Neutrophil (primary cell): ENCODE results near the gene FAM186B.

ENCODE experiments used
- H3K27ac ChIP-seq: fragments of 200-600 bp; sonication (generic); 2 replicates; pipeline ENCODE4 v1.5.1; 2016; ENCODE audit warnings: mild to moderate bottlenecking, moderate library complexity
- H3K27me3 ChIP-seq: fragments of 200-600 bp; sonication (generic); 2 replicates; pipeline ENCODE4 v1.6.0; 2016; ENCODE audit warnings: mild to moderate bottlenecking
- H3K36me3 ChIP-seq: fragments of 200-600 bp; sonication (generic); 2 replicates; pipeline ENCODE4 v1.5.1; 2017
- H3K4me1 ChIP-seq, 2 experiments: fragments of 200-600 bp in 1 of 2; sonication (generic) in 1 of 2; 1 replicate in 1 of 2; 2 replicates in 1 of 2; pipeline versions ENCODE4 v1.5.1 to v1.6.1; 2013 to 2016; ENCODE audit warnings: low read depth in 1 of 2, low read length in 1 of 2, mild to moderate bottlenecking in 1 of 2, moderate library complexity in 1 of 2; ENCODE audit not compliant: control insufficient read depth in 1 of 2, insufficient read depth in 1 of 2
- H3K4me3 ChIP-seq, 2 experiments: fragments of 200-600 bp in 1 of 2; sonication (generic) in 1 of 2; 1 replicate in 1 of 2; 2 replicates in 1 of 2; pipeline ENCODE4 v1.5.1; 2013 to 2016; ENCODE audit warnings: low read depth in 1 of 2, low read length in 1 of 2, mild to moderate bottlenecking in 1 of 2, moderate library complexity in 1 of 2
- H3K9me3 ChIP-seq: fragments of 200-600 bp; sonication (generic); 2 replicates; pipeline ENCODE4 v1.5.1; 2016
- CTCF ChIP-seq: fragments of 200-600 bp; sonication (generic); IDR thresholded peaks from 2 replicates; pipeline ENCODE4 v1.5.1; 2016; ENCODE audit warnings: antibody characterized with exemption

The FAM186B gene

GRCh38 chr12:49644620-49644994 is 39.2 kb upstream of the FAM186B start:
- peak; percentile 81 for TF ChIP-seq CTCF
- peaks cover 4 to 6% of the 10 kb centered on the region in 2 experiments for H3K4me1 ChIP-seq
- H3K27ac ChIP-seq, result no peak overlapping the region
- H3K36me3 ChIP-seq, result peaks cover 35% of the 10 kb centered on the region
- H3K4me3 ChIP-seq, result no peak overlapping the region
- H3K27me3 ChIP-seq, result no peaks in the 10 kb centered on the region
- no peaks in the 10 kb centered on the region for H3K9me3 ChIP-seq

- peaks cover 4 to 6% of the 10 kb centered on the region in 2 experiments for H3K4me1 ChIP-seq
- no peak overlapping the region for H3K4me3 ChIP-seq
- peaks cover 30% of the 10 kb centered on the region for H3K36me3 ChIP-seq
- no peak for TF ChIP-seq CTCF
- H3K27me3 ChIP-seq, result no peaks in the 10 kb centered on the region
- H3K27ac ChIP-seq, result no peak overlapping the region
- no peaks in the 10 kb centered on the region for H3K9me3 ChIP-seq
Measured at GRCh38 chr12:49643961-49644619, 38.7 kb upstream of the FAM186B start.

GRCh38 chr12:49643135-49643534 is 37.7 kb upstream of the FAM186B start:
- Histone ChIP-seq H3K36me3 (peaks cover 20% of the 10 kb centered on the region), H3K4me1 (peaks cover 4 to 6% of the 10 kb centered on the region in 2 experiments), H3K27ac (no peak overlapping the region), H3K4me3 (no peak overlapping the region), H3K27me3 (no peaks in the 10 kb centered on the region), H3K9me3 (no peaks in the 10 kb centered on the region)
- TF ChIP-seq CTCF, result no peak

GRCh38 chr12:49642370-49642802 is 36.9 kb upstream of the FAM186B start:
- no peak overlapping the region for H3K27ac ChIP-seq
- H3K36me3 ChIP-seq, result peaks cover 16% of the 10 kb centered on the region
- H3K4me3 ChIP-seq, result no peak overlapping the region
- H3K4me1 ChIP-seq, result peaks cover 4 to 6% of the 10 kb centered on the region in 2 experiments
- no peaks in the 10 kb centered on the region for H3K9me3 ChIP-seq
- no peak for TF ChIP-seq CTCF
- no peaks in the 10 kb centered on the region for H3K27me3 ChIP-seq

GRCh38 chr12:49641748-49642369 is 36.4 kb upstream of the FAM186B start:
- H3K27ac ChIP-seq, result no peak overlapping the region
- peaks cover 12% of the 10 kb centered on the region for H3K36me3 ChIP-seq
- no peak for TF ChIP-seq CTCF
- H3K4me3 ChIP-seq, result no peak overlapping the region
- H3K9me3 ChIP-seq, result no peaks in the 10 kb centered on the region
- H3K4me1 ChIP-seq, result peaks cover 4 to 6% of the 10 kb centered on the region in 2 experiments
- no peaks in the 10 kb centered on the region for H3K27me3 ChIP-seq
